ENCODE results near the gene AQP3.
"Not testable (repeated sequence)": the region's sequence is repeated elsewhere in the genome, so short reads cannot be mapped to it uniquely, and the experiment has no call there.

The AQP3 gene

GRCh38 chr9:33407061-33407460, 40.3 kb downstream of the AQP3 start:
- DNase-seq (ENCODE audit: low spot score): no peak
- no peak for TF ChIP-seq CTCF (IDR thresholded peaks at IDR 0.05; ENCODE audit: extremely low read depth, missing control alignments)

- TF ChIP-seq CTCF (IDR thresholded peaks at IDR 0.05; ENCODE audit: extremely low read depth, missing control alignments): no peak
- no peak for DNase-seq (ENCODE audit: low spot score)
Observed at GRCh38 chr9:33404788-33405362, 42.5 kb downstream of the AQP3 start.

- no peak for TF ChIP-seq CTCF (IDR thresholded peaks at IDR 0.05; ENCODE audit: extremely low read depth, missing control alignments)
Observed at GRCh38 chr9:33403941-33404787, 43.2 kb downstream of the AQP3 start.

GRCh38 chr9:33402371-33402770, 45.0 kb downstream of the AQP3 start, which contains the start of gene AQP7:
TSS of gene AQP7 (minus strand) at chr9:33402568. CDS start at chr9:33401262, 1,306 bp downstream.
- not testable (repeated sequence) for DNase-seq (ENCODE audit: low spot score)

More at GRCh38 chr9:33403941-33404787, 43.2 kb downstream of the AQP3 start:
- peak; percentile 3 for DNase-seq (ENCODE audit: low spot score)

GRCh38 chr9:33401809-33402208, 45.6 kb downstream of the AQP3 start:
- not testable (repeated sequence) for DNase-seq (ENCODE audit: low spot score)

- DNase-seq (ENCODE audit: low spot score): not testable (repeated sequence)
Observed at GRCh38 chr9:33399047-33399446, 48.3 kb downstream of the AQP3 start.

- not testable (repeated sequence) for DNase-seq (ENCODE audit: low spot score)
Observed at GRCh38 chr9:33397801-33398200, 49.6 kb downstream of the AQP3 start.

GRCh38 chr9:33395159-33395879, 52.1 kb downstream of the AQP3 start:
- DNase-seq (ENCODE audit: low spot score): not testable (repeated sequence)

- DNase-seq (ENCODE audit: low spot score): not testable (repeated sequence)
Observed at GRCh38 chr9:33393986-33394385, 53.4 kb downstream of the AQP3 start.

GRCh38 chr9:33393581-33393980, 53.8 kb downstream of the AQP3 start:
- DNase-seq (ENCODE audit: low spot score): no peak
- TF ChIP-seq CTCF (IDR thresholded peaks at IDR 0.05; ENCODE audit: extremely low read depth, missing control alignments): no peak

- not testable (repeated sequence) for DNase-seq (ENCODE audit: low spot score)
Observed at GRCh38 chr9:33392591-33393021, 54.8 kb downstream of the AQP3 start.
